Hepatocyte (in vitro differentiated cells): ENCODE results near the gene TMEM240.

Experiments used
- CTCF ChIP-seq: fragments of 200-600 bp; sonication (generic); IDR thresholded peaks from 2 replicates; pipeline ENCODE4 v1.5.1; 2016; ENCODE audit warnings: antibody characterized with exemption, mild to moderate bottlenecking; ENCODE audit not compliant: poor library complexity
- EZH2 ChIP-seq: fragments of 200-600 bp; sonication (generic); IDR thresholded peaks from 2 replicates; pipeline ENCODE4 v1.6.1; 2016; ENCODE audit warnings: antibody characterized with exemption, mild to moderate bottlenecking, borderline replicate concordance
- EZH2phosphoT487 ChIP-seq: fragments of 200-600 bp; sonication (generic); IDR thresholded peaks from one replicate; pipeline ENCODE4 v1.6.1; 2018; ENCODE audit warnings: antibody characterized with exemption, mild to moderate bottlenecking, low read depth, moderate library complexity; ENCODE audit not compliant: unreplicated experiment, severe bottlenecking

- TF ChIP-seq CTCF, result no peak
- TF ChIP-seq EZH2, result no peak
- TF ChIP-seq EZH2phosphoT487, result no peak
Measured at GRCh38 chr1:1569341-1569740, 28.9 kb upstream of the TMEM240 start.
